Right lobe of liver (tissue), 4 donors: ENCODE measurements around the gene PROCA1.

Source experiments
- POLR2A ChIP-seq: fragments of 450-650 bp; IDR thresholded peaks from one replicate; pipeline ENCODE4 v1.6.1; 2017; ENCODE audit warnings: antibody characterized with exemption, mild to moderate bottlenecking
- TF ChIP-seq, protein P1 (sequence below), 4 donors: fragments of 200-600 bp in 3 of 4; fragments of 450-650 bp in 1 of 4; IDR thresholded peaks; one replicate each; pipeline versions ENCODE4 v1.5.1 to v1.8.0; 2016 to 2022; ENCODE audit warnings: antibody characterized with exemption in 4 of 4, mild to moderate bottlenecking in 2 of 4
- donor health status: DM: no; HTN: no; CAD: no.
- donor health status: DM: no; HTN: no; CAD: no.
- donor health status: DM: no; HTN: yes; CAD: no.

DNA sequence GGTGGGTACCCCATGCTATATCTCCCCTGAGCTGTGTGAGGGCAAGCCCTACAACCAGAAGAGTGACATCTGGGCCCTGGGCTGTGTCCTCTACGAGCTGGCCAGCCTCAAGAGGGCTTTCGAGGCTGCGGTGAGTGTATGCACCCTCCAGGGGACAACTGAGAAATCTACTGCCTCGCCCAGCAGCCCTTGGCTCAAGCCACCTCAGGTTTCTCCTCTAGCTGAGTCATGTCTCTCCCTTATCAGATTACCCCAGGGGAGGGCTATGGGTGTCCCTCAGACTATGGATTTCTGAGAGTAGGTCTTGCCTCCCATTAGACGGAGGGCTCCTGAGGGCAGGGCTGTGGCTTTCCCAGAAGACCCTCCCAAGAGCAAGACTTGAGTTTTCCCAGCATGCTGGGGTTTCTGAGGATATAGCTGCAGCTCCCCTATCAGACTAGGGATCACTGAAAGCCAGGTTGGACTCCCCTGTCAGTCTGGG lies 23.6 kb upstream of the PROCA1 start:
- TF ChIP-seq, protein P1, sequence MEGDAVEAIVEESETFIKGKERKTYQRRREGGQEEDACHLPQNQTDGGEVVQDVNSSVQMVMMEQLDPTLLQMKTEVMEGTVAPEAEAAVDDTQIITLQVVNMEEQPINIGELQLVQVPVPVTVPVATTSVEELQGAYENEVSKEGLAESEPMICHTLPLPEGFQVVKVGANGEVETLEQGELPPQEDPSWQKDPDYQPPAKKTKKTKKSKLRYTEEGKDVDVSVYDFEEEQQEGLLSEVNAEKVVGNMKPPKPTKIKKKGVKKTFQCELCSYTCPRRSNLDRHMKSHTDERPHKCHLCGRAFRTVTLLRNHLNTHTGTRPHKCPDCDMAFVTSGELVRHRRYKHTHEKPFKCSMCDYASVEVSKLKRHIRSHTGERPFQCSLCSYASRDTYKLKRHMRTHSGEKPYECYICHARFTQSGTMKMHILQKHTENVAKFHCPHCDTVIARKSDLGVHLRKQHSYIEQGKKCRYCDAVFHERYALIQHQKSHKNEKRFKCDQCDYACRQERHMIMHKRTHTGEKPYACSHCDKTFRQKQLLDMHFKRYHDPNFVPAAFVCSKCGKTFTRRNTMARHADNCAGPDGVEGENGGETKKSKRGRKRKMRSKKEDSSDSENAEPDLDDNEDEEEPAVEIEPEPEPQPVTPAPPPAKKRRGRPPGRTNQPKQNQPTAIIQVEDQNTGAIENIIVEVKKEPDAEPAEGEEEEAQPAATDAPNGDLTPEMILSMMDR (IDR thresholded peaks at IDR 0.05) = no peak
- no peak for TF ChIP-seq POLR2A
